Measurements from ENCODE around the gene DKK2. TPM values are rescaled to one million over a fixed set of nuclear protein-coding genes. Genes with fewer than 3 reads are reported as not detected.

DKK2 gene
- polyA plus RNA-seq, 2 of the 4 experiments (the other 2 are of a cell fraction) = not detected

GRCh38 chr4:106986486-106986885 is 49.6 kb downstream of the DKK2 start:
- Histone ChIP-seq H3K27ac (no peak overlapping the region), H3K4me3 (no peak overlapping the region), H3K4me2 (no peak overlapping the region), H3K4me1 (no peaks in the 10 kb centered on the region), H3K9me3 (no peaks in the 10 kb centered on the region)
- FAIRE-seq (no peak), DNase-seq (ENCODE audit: low read depth in 1 of 2, low spot score in 1 of 2) (no peak), ATAC-seq (no peak)
- ChIA-PET POLR2A (no interaction called here), CTCF (no interaction called here)
- 5% methylated on average over 1 of the region's 1 CpG for WGBS (ENCODE audit: missing lambda C conversion rate)
- no peak for TF ChIP-seq MYC (IDR thresholded peaks at IDR 0.05; ENCODE audit: borderline replicate concordance, low read length)
- no peak for TF ChIP-seq HOXB13 (CRISPR knock-in tag; IDR thresholded peaks at IDR 0.05; ENCODE audit: low read depth)
- TF ChIP-seq HOXB5 (CRISPR knock-in tag; IDR thresholded peaks at IDR 0.05) = no peak
- TF ChIP-seq JUN (IDR thresholded peaks at IDR 0.05) = no peak
- TF ChIP-seq MAFK (IDR thresholded peaks at IDR 0.05; ENCODE audit: partially characterized antibody) = no peak
- TF ChIP-seq FOXS1 (CRISPR knock-in tag; IDR thresholded peaks at IDR 0.05) = no peak
- no peak for TF ChIP-seq TFCP2L1 (CRISPR knock-in tag; IDR thresholded peaks at IDR 0.05)
- TF ChIP-seq POLR2AphosphoS2 (conservative IDR thresholded peaks at IDR 0.05; ENCODE audit: low read length) = no peak

- ATAC-seq = no peak
- H3K4me3 ChIP-seq = no peak overlapping the region
- ChIA-PET CTCF (no interaction called here), POLR2A (no interaction called here)
- H3K4me1 ChIP-seq = no peaks in the 10 kb centered on the region
- WGBS (ENCODE audit: missing lambda C conversion rate) = 40% methylated on average over 3 of the region's 3 CpGs
- no peak for DNase-seq (ENCODE audit: low read depth in 1 of 2, low spot score in 1 of 2)
- no peaks in the 10 kb centered on the region for H3K9me3 ChIP-seq
- no peak overlapping the region for H3K4me2 ChIP-seq
- H3K27ac ChIP-seq = no peak overlapping the region
- TF ChIP-seq ATOH8 (CRISPR knock-in tag; IDR thresholded peaks at IDR 0.05; ENCODE audit: low read depth) = no peak
- TF ChIP-seq ZFP36 (IDR thresholded peaks at IDR 0.05; ENCODE audit: borderline replicate concordance, partially characterized antibody) = no peak
- no peak for TF ChIP-seq CBX8 (IDR thresholded peaks at IDR 0.05)
- no peak for TF ChIP-seq RFX5 (IDR thresholded peaks at IDR 0.05)
- no peak for TF ChIP-seq TP53 (CRISPR knock-in tag; IDR thresholded peaks at IDR 0.05)
- no peak for TF ChIP-seq NFE2L2 (conservative IDR thresholded peaks at IDR 0.05; ENCODE audit: low read length)
- TF ChIP-seq BHLHE40 (IDR thresholded peaks at IDR 0.05; ENCODE audit: low read depth, low read length) = no peak
- TF ChIP-seq JUNB (IDR thresholded peaks at IDR 0.05) = no peak
- no peak for TF ChIP-seq CEBPB (IDR thresholded peaks at IDR 0.05)
- TF ChIP-seq ESRRA (IDR thresholded peaks at IDR 0.05; ENCODE audit: borderline replicate concordance, low read length) = no peak
- TF ChIP-seq POLR2A (IDR thresholded peaks at IDR 0.05; ENCODE audit: low read length) = no peak
- TF ChIP-seq MAX (IDR thresholded peaks at IDR 0.05) = no peak
- TF ChIP-seq BCL3 (IDR thresholded peaks at IDR 0.05) = no peak
- TF ChIP-seq MYC (IDR thresholded peaks at IDR 0.05; ENCODE audit: borderline replicate concordance, low read length) = no peak
- TF ChIP-seq ZNF302 (CRISPR knock-in tag; IDR thresholded peaks at IDR 0.05) = no peak
- TF ChIP-seq PBX3 (IDR thresholded peaks at IDR 0.05) = no peak
- no peak for TF ChIP-seq GATA3 (IDR thresholded peaks at IDR 0.05; ENCODE audit: borderline replicate concordance)
- no peak for TF ChIP-seq EP300 (IDR thresholded peaks at IDR 0.05)
- TF ChIP-seq POLR2AphosphoS2 (conservative IDR thresholded peaks at IDR 0.05; ENCODE audit: low read length) = no peak
- FAIRE-seq = no peak
Measured at GRCh38 chr4:106985830-106986229, 50.3 kb downstream of the DKK2 start.

GRCh38 chr4:106982711-106983211 is 53.4 kb downstream of the DKK2 start:
- H3K9me3 ChIP-seq = no peaks in the 10 kb centered on the region
- POLR2A ChIA-PET = no interaction called here
- WGBS (ENCODE audit: missing lambda C conversion rate) = 0% methylated on average over 1 of the region's 1 CpG
- DNase-seq (ENCODE audit: low read depth in 1 of 2, low spot score in 1 of 2) = no peak
- no peak for FAIRE-seq
- H3K4me2 ChIP-seq = no peak overlapping the region
- ATAC-seq = no peak
- no peak overlapping the region for H3K27ac ChIP-seq
- H3K4me3 ChIP-seq = no peak overlapping the region
- no peaks in the 10 kb centered on the region for H3K4me1 ChIP-seq
- CTCF ChIA-PET = no interaction called here
- TF ChIP-seq PHF8 (IDR thresholded peaks at IDR 0.05; ENCODE audit: borderline replicate concordance, low read depth) = no peak
- no peak for TF ChIP-seq EP300 (IDR thresholded peaks at IDR 0.05)
- TF ChIP-seq PBX3 (IDR thresholded peaks at IDR 0.05) = no peak
- TF ChIP-seq HEYL (CRISPR knock-in tag; IDR thresholded peaks at IDR 0.05) = no peak
- no peak for TF ChIP-seq RAD21 (conservative IDR thresholded peaks at IDR 0.05 in 1 of 2, IDR thresholded peaks at IDR 0.05 in 1 of 2)
- TF ChIP-seq JUNB (IDR thresholded peaks at IDR 0.05) = no peak
- no peak for TF ChIP-seq ZSCAN20 (CRISPR knock-in tag; IDR thresholded peaks at IDR 0.05)
- no peak for TF ChIP-seq ZNF302 (CRISPR knock-in tag; IDR thresholded peaks at IDR 0.05)
- TF ChIP-seq EHMT2 (IDR thresholded peaks at IDR 0.05; ENCODE audit: low read depth) = no peak
- TF ChIP-seq CBX2 (IDR thresholded peaks at IDR 0.05; ENCODE audit: borderline replicate concordance, low read depth) = no peak
- TF ChIP-seq BCL3 (IDR thresholded peaks at IDR 0.05) = no peak
- TF ChIP-seq ZC3H11A (IDR thresholded peaks at IDR 0.05) = no peak

Data from A549 (cell line).